ENCODE results near the gene RYR1.
"Not testable (repeated sequence)": the region's sequence is repeated elsewhere in the genome, so short reads cannot be mapped to it uniquely, and the experiment has no call there.

RYR1 gene

GRCh38 chr19:38513762-38514167 lies 80.3 kb downstream of the RYR1 start:
- DNase-seq (ENCODE audit: low read depth) = no peak

GRCh38 chr19:38514812-38515633 lies 81.5 kb downstream of the RYR1 start:
- DNase-seq (ENCODE audit: low read depth) = peak; percentile 56
- H3K4me3 ChIP-seq (replicated peaks; ENCODE audit: low read depth, low read length) = no peak overlapping the region
- TF ChIP-seq CTCF (IDR thresholded peaks at IDR 0.05; ENCODE audit: low read length, missing control alignments) = peak; percentile 72

More at GRCh38 chr19:38513762-38514167, 80.3 kb downstream of the RYR1 start:
- no peak overlapping the region for H3K4me3 ChIP-seq (replicated peaks; ENCODE audit: low read depth, low read length)
- no peak for TF ChIP-seq CTCF (IDR thresholded peaks at IDR 0.05; ENCODE audit: low read length, missing control alignments)

GRCh38 chr19:38515896-38516295 lies 82.4 kb downstream of the RYR1 start:
- no peak for TF ChIP-seq CTCF (IDR thresholded peaks at IDR 0.05; ENCODE audit: low read length, missing control alignments)
- DNase-seq (ENCODE audit: low read depth) = no peak
- H3K4me3 ChIP-seq (replicated peaks; ENCODE audit: low read depth, low read length) = no peak overlapping the region

- no peak for DNase-seq (ENCODE audit: low read depth)
- no peak overlapping the region for H3K4me3 ChIP-seq (replicated peaks; ENCODE audit: low read depth, low read length)
- no peak for TF ChIP-seq CTCF (IDR thresholded peaks at IDR 0.05; ENCODE audit: low read length, missing control alignments)
These were observed 83.3 kb downstream of the RYR1 start for GRCh38 chr19:38516802-38517201.

- TF ChIP-seq CTCF (IDR thresholded peaks at IDR 0.05; ENCODE audit: low read length, missing control alignments) = no peak
- H3K4me3 ChIP-seq (replicated peaks; ENCODE audit: low read depth, low read length) = no peak overlapping the region
- no peak for DNase-seq (ENCODE audit: low read depth)
These were observed 83.8 kb downstream of the RYR1 start for GRCh38 chr19:38517321-38517720.

GRCh38 chr19:38517980-38518379 lies 84.5 kb downstream of the RYR1 start:
- not testable (repeated sequence) for H3K4me3 ChIP-seq (replicated peaks; ENCODE audit: low read depth, low read length); DNase-seq (ENCODE audit: low read depth)

- TF ChIP-seq CTCF (IDR thresholded peaks at IDR 0.05; ENCODE audit: low read length, missing control alignments) = no peak
- no peak overlapping the region for H3K4me3 ChIP-seq (replicated peaks; ENCODE audit: low read depth, low read length)
- DNase-seq (ENCODE audit: low read depth) = no peak
These were observed 85.7 kb downstream of the RYR1 start for GRCh38 chr19:38519168-38519567.
